Measurements from ENCODE around the gene GALNT17.

The GALNT17 gene

DNA sequence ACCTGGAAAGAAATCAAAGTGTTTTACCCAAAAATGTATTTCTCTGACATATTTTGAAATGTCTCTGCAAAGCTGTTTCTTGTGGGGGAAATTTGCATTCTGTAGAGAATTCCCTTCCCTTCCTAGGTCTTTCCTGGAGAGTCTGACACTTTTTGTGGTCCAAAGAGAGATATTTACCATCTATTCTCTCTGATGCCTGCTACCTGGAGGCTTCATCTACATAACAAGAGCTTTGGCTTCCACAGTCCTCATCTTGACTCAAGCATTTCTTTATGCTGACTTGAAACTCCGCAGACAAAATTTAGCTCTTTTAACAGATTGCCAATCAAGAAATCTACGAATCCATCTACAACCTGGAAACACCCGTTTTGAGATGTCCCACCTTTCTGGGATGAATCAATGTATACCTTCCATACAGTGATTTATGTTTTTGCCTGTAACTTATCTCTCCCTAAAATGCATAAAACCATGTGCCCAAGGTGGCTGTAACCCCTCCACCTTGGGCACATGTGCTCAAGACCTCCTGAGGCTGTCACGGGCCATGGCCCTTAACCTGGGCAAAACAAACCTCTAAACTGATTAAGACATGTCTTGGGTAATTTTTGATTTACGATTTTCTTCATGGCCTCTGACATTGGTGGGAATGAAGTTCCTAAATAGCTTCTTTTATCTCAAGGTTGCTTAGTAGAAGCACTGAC lies 334.7 kb downstream of the GALNT17 start:
- DNase-seq, result no peak

DNA sequence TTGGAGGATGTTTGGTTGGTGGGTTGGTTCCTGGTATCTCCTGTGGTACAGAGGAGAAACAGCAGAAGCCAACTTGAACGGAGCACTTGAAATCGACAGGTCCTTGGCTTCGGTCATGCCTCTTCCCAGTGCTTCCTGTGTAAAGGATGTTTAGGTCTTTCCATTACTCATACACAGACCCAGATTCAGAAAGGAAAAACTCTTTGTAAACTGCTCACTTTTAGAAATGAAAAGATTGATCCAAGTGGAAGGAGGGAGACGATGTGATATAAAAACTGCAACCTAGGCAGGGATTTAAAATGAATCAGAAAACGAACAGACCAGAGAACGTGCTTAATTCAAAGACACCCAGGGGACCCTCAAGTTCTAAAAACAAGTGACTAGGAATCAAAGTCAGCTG lies 338.4 kb downstream of the GALNT17 start:
- no peak for DNase-seq

DNA sequence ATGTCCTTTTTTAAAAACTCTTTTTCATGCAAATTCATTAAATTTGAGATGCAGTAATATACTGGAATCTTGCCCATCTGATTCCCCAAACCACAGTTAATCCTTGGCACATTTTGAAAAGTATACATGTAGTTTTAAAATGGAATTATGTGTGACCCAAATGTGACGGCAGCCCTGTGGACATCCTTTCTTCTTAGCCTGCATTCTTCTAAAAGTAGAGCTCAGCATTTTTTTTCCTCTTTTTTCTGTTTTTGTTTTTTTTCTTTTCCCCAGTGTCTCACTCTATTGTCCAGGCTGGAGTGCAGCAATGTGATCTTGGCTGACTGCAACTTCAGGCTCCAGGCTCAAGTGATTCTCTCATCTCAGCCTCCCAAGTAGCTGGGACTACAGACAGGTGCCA lies 338.9 kb downstream of the GALNT17 start:
- no peak for DNase-seq

DNA sequence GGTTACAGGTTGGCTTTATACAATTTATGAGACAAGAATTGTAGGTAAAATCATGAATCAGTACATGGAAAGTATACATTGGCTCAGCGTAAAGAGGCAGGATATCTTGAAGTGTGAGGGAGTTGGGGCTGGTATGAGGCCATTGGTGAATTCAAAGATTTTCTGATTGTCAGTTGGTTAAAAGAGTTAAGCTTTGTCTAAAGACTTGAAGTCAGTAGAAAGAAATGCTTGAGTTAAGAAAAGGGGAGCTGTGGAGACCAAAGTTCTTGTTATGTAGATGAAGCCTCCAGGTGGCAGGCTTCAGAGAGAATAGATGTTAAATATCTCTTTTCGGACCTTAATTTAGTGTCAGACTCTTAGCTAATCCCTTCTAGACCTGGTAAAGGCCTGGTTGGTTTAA lies 341.0 kb downstream of the GALNT17 start:
- no peak for DNase-seq

DNA sequence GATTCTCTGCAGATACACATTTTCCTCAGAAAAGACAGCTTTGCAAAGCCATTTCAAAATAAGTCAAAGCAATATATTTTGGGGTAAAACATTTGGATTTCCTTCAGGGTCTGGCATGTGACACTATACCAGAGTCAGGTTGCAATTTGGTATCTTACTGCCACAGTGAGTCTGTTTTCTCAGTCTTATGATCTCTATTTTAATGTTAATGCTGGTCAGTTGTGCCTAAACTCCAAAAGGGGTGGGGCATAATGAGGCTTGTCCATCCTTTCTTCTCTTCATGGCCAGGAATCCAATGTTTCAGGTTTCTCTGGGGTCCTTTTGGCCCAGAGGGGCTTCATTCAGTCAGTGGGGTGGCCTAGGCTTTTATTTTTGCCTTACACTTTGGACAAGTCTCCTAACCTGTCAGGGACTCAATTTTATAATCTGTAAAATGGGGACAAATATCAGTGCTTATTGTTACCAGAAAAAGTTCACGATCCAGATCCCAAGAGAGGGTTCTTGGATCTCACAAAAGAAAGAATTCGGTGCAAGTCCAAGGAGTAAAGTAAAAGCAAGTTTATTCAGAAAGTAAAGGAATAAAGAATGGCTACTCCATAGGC lies 341.5 kb downstream of the GALNT17 start:
- no peak for DNase-seq

DNA sequence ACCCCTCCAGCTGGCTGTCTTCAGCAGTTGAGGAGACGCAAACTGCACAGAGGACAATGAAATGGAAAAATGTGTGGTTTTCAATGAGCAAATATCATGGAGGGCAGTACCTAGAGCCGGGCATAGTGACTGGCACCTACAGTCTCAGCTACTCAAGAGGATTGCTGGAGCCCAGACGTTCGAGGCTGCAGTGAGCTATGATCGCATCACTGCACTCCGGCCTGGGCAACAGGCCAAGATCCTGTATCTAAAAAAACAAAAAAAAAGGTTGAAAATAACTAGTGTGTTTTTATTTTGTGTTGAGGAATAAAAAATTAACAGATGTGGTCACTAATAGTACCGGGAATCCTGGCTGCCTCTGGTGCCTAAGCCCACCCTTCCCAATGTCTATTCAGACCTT lies 345.5 kb downstream of the GALNT17 start:
- DNase-seq, result no peak

DNA sequence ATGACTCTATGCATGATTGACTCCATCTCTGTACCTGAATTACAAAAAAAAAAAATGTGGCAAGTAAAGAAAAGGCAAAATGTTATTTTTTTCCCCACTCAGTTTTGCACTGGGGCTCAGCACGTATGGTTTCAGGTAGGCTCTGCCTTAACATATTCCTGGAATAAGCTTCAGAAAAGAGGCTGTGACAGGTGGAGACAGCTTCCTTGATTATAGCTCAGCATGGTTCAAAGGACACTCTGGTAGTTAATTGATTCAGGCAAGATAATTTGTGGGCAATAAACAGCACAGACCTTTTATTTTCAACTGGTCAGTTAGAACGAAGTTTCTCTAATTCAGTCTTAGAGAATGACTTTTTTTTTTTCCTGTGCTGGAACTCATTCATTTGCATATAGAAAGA lies 347.3 kb downstream of the GALNT17 start:
- no peak for DNase-seq

DNA sequence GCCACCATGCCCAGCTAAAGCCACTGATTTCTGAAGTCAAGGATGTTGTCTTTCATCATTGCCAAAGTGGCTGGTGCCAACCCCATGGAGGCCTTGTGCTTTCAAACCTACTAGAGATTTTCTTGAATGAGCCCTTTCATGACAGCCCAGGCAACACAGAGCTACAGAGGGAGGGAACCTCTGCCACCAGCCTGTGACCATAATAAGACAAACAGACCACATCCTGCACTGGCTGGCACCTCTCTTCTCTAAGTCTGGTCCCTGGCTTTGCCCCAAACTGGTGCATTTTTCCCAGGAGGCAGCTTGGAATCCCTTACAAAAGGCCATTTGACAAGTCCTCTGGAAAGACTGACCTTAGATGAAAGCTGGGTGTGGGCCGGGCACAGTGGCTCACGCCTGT lies 348.8 kb downstream of the GALNT17 start:
- no peak for DNase-seq

DNA sequence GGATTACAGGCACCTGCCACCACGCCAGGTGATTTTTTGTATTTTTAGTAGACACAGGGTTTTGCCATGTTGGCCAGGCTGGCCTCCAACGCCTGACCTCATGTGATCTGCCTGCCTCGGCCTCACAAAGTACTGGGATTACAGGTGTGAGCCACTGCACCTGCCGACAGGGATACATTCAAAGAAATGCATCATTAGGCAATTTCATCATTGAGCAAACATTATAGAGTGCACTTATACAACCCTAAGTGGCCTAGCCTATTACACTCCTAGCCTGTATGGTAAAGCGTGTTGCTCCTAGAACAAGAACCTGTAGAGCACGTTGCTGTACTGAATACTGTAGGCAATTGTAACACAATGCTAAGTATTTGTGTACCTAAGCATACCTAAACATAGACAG lies 350.3 kb downstream of the GALNT17 start:
- no peak for DNase-seq

DNA sequence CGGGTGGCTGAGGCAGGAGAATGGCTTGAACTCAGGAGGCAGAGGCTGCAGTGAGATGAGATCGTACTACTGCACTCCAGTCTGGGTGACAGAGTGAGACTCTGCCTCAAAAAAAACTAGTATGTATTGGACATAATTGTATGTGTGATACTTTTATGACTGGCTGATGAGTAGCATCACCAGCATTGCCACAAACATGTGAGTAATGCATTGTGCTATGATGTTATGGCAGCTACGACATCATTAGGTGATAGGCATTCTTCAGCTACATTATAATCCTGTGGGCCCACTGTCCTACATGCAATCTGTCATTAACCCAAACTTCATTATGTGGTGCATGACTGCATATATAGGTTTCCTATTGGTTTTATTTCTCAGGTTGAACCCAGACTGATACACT lies 352.4 kb downstream of the GALNT17 start:
- no peak for DNase-seq

DNA sequence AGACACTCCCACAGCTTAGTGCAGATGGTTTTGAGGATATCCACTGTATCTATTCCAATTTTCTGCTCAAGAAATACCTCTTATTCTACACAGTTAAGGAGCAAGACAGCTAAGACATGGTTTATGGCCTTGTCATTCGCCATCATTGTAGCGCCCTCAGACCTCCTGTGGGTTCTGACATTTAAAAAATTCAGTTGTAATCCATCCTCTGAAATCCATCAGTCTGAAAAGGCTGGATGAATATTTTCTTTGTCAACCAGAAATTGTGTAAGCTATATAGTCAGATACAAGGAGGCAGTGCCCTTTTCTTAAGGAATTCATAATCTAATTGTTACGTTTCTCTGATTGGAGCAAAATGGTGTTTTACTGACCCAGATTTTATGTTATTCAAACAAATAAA lies 353.6 kb downstream of the GALNT17 start:
- no peak for DNase-seq

DNA sequence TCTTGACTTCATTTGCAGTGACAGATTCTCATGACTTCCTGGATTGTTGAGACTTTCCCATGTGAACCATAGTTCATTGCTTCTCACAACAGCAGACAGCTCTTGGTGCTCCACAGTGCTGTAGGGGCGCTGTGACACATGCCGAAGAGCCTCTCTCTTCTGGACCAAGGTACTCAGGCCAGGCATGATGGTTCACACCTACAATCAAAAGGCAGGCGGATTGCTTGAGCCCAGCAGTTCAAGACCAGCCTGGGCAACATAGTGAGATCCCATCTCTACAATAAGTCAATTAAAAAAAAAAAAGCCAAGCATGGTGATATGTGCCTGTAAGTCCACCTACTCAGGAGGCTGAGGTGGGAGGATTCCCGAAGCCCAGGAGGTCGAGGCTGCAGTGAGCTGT lies 354.5 kb downstream of the GALNT17 start:
- no peak for DNase-seq

DNA sequence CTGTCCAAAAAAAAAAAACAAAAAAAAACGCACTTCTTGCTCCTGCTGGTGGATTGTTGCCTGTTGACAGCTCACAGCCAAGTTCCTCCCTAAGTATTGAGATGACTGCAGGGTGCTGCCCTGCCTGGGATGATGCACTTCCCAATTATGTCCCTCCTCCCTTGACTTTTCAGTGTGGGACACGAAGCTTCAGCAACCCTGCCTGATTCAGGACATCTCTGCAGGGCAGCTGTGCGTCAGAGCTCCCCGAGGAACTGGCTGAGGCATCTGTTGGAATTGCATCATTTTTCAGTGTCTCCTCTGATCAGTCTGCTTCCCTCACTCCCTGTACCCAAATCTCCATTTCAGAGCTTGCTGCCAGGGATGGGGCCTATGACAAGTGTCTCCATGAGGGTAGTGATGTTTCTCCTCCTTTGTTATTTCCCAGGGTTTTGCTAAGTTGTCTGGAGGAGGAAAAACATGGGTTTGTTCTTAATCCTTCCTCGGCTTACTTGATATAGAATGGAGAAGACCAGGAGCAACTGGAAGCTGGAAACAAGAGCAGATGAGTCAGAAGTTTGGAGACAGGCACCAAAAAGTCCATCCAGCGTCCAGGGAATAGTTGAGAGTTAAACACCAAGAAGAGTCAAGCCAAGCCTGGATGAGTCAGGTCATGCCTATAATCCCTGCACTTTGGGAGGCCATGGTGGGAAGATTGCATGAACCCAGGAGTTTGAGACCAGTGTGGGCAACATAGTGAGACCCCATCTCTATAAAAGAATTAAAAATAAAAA lies 355.1 kb downstream of the GALNT17 start:
- no peak for DNase-seq

DNA sequence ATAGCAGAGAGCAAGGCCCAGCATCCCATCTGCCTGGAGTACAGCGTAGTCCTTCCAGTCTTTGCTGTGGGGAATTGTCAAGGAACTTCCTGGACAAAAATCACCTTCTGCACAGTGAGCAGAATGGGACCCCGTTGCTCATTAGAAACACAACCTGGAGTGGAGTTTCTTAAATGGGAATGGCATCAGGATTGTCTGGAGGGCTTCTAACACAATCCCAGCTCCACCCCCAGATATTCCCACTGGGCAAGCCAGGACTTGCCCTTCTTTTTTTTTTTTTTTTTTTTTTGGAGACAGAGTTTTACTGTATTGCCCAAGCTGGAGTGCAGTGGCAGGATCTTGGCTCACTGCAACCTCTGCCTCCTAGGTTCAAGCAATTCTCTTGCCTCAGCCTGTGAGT lies 356.4 kb downstream of the GALNT17 start:
- no peak for DNase-seq

DNA sequence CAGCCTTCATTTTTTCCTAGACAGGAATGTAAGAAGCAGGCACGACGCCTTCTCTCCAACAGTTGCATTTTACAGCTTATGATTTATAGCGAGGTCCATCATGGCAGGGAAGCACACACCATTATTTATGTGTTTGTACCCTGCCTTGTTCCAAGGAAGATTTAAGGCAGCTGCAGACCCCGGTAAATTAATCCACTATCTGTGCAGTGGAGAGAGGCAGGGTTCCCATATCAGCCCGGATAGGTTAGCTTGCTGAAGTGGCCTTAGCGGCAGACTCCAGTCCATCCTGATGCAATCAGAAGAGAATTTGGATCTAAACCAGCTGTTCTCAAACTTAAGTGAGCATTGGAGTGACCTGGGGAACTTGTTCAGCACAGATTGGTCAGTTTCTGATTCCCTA lies 359.4 kb downstream of the GALNT17 start:
- no peak for DNase-seq

DNA sequence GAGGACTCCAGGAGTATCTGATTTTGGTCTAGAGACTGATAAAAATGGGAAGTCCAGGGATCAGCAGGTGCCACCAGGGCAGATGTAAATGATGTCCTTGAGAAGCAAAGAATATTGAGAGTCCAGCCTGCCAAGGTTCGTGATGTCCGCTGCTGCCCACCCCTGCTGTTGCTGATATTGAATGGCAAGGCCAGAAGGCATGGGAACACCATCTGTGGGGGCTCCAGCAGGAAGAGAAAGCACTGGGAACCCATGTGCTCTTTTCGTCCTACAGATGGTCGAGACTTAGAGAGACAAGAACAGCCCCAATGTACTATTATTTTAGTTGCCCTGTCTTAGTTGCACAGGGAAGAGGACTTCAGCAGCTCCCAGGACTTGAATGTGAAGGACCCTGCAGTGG lies 363.9 kb downstream of the GALNT17 start:
- DNase-seq, result no peak

DNA sequence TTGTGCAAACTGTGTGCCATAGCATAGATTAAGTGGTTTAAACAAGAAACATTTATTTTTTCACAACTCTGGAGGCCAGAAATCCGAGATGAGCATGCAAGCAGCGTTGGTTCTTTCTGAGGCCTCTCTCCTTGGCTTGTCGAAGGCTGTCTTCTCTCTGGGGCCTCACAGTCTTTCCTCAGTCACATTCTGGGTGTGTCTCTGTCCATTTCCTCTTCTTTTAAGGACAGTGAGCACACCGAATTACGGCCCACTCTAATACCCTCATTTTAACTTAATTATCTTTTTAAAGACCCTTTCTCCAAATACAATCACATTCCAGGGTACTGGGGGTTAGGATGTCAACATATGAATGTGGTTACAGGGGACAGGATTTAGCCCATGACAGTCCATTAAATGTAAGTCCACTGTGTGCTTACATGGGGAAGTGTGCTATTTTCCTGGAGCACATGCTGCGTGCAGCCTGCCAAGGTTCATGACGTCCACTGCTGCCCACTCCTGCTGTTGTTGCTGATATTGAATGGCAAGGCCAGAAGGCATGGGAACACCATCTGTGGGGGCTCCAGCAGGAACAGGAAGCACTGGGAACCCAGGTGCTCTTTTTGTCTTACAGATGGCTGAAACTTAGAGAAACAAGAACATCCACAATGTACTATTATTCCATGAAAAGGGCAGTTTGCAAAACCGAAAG lies 365.5 kb downstream of the GALNT17 start:
- no peak for DNase-seq

DNA sequence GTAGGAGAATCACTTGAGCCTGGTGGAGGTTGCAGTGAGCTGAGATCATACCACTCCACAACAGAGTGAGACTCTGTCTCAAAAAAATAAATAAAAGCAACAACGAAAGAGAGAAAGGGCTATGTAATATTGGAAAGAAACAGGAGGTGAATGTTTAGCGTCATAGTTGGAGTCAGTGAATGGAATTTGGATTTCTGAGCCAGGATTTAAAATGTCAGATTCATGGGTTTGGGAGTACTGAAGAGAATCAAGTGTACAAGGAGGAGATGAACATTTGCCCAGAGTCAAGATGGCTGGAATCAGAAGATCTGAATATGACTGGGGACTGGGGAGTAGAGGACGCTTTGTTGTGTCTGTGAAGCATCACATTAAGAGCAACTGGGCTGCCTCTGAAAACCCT lies 366.4 kb downstream of the GALNT17 start:
- no peak for DNase-seq

DNA sequence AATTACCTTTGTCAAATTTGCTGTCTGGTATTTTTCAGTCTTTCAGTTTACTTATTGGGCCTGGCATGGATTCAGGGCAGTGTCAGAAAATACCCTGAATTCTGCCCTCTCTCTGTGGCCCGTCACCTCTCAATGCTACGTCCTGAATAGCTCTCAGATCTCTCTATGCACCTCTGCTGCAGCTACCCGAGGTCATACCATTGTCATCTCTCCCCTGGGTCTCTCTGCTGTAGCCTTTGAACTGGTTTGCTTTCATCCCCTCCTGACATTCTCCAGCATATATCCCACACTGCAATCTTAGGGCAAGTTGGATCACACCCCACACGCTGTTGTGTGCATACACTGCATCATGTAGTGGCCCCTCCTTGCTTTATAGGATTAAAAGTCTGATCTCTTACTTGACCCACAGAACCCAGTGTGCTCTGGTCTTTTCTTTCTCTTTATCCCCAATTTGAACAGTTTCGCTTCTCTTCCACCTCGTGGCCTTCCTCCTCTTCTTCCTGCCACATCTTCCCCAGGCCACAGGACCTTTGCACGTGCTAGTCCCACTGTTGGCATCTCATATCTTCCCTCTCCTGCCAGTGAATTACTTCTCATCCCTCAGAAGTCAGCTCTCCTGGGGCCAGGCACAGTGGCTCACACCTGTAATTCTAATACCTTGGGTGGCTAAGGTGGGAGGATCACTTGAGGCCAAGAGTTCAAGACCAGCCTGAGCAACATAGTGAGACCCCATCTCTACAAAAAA lies 372.9 kb downstream of the GALNT17 start:
- no peak for DNase-seq

DNA sequence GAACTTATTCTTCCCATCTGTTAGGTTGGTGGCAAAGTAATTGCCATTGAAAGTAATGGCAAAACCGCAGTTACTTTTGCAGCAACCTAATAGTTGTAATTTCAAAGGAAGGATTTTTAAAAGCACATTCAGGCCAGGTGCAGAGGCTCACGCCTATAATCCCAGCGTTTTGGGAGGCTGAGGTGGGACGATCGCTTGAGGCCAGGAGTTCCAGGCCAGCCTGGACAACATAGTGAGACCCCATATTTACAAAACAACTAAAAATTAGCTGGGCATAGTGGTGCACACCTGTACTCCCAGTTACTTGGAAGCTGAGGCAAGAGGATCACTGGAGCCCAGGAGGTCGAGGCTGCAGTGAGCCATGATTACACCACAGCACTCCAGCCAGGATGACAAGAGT lies 374.9 kb downstream of the GALNT17 start:
- no peak for DNase-seq

DNA sequence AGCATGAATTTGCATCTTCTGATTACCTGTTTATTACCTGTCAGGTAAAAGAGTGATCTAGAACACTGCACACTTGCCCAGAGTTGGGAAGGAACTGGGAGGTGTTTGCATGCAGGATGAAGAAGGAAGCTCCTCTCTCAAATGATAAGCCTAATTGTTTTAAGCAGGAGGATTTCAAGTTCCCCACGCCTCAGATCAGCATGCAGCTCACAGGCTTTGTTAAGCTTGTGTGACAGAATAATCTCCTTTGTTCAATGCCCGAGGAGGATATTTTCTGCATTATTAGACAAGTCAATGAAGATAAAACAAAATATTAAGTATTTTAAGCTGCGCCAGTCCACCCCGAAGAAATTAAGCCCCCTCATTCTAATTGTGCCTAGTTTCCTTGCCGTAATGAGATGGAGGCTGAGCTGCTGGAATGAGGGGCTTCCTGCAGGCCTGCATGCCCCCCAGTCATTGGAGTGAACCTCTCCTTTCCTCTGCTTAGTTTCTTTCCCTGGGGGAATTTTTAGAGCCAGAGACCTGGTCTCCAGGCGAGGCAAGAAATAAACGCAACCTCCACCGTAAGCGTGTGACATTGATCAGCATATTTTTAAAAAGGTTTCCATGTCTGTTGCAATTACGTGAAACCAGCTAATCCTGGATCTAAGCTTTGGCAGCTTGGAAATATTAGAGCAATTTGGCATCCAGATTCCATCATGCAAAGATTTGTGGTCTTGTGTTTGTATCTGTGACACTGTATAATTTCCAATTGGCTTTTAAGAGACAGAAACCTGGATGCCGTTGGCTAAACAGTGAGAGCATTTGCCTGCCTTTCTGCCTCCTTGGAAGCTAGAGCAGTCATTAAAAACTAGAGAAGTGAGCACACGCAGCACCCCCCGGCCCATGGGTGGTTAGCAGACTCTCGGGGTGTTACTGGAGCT lies 376.0 kb downstream of the GALNT17 start:
- no peak for DNase-seq

DNA sequence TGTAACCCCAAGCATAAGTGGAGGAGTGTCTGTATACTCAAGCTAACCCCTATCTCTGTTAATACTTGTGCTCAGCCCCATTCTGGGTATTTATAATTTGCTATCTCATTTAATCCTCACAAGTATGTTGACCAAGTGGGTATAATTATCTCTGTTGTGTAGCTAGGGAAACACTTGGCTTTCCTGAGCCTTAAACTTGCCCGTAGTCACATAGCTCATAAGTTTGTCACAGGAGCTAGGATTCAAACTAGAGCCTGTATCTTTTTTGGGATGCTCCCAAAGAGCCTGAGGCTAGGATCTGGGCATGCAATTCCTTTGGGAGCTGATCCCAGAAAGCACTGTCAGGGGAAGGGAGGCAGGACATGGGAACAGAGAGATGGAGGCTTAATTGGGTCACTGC lies 377.4 kb downstream of the GALNT17 start:
- DNase-seq, result no peak

All from NCI-H1417 treated with DMSO at 0.1 percent for 48 hours (cell line).